GM12878 (cell line): ENCODE data around the gene MT1G. TPM values are rescaled to one million over a fixed set of nuclear protein-coding genes. Genes with fewer than 3 reads are reported as not detected.

Experiments
- CBX3 ChIP-seq: fragments of 200-600 bp; sonication (generic); IDR thresholded peaks from 2 replicates; pipeline ENCODE4 v1.6.1; 2016; ENCODE audit warnings: low read depth, borderline replicate concordance
- CEBPB ChIP-seq, 2 experiments: fragments of 150-350 bp in 1 of 2; IDR thresholded peaks; 2 replicates each; pipeline ENCODE4 v1.6.1; 2012 to 2014; ENCODE audit warnings: low read depth in 2 of 2, low read length in 2 of 2, borderline replicate concordance in 1 of 2, inconsistent platforms in 1 of 2
- CREB1 ChIP-seq: IDR thresholded peaks from 2 replicates; pipeline ENCODE4 v1.6.1; 2012; ENCODE audit warnings: low read depth, mild to moderate bottlenecking, inconsistent platforms
- EED ChIP-seq: sonication (generic); IDR thresholded peaks from 2 replicates; pipeline ENCODE4 v1.6.1; 2016; ENCODE audit warnings: antibody characterized with exemption, low read depth
- EGR1 ChIP-seq, 2 experiments: IDR thresholded peaks; 1 replicate in 1 of 2; 2 replicates in 1 of 2; pipeline ENCODE4 v1.6.1; 2011 to 2012; ENCODE audit warnings: low read depth in 2 of 2, low read length in 2 of 2, borderline replicate concordance in 1 of 2, mild to moderate bottlenecking in 1 of 2, moderate library complexity in 1 of 2
- HDAC6 ChIP-seq: fragments of 200-600 bp; sonication (generic); IDR thresholded peaks from one replicate; pipeline ENCODE4 v1.8.0; 2017; ENCODE audit warnings: antibody characterized with exemption; ENCODE audit not compliant: unreplicated experiment
- IKZF1 ChIP-seq: fragments of 450-650 bp; conservative IDR thresholded peaks from 2 replicates; pipeline ENCODE4 v1.6.1; 2017; ENCODE audit warnings: antibody characterized with exemption, mild to moderate bottlenecking
- MYB ChIP-seq: fragments of 150-350 bp; IDR thresholded peaks from 2 replicates; pipeline ENCODE4 v1.6.1; 2014; ENCODE audit warnings: mild to moderate bottlenecking, low read depth, low read length, borderline replicate concordance
- NBN ChIP-seq: fragments of 450-650 bp; IDR thresholded peaks from 2 replicates; pipeline ENCODE4 v1.6.1; 2016
- NFIC ChIP-seq: IDR thresholded peaks from 2 replicates; pipeline ENCODE4 v1.6.1; 2012; ENCODE audit warnings: low read depth, mild to moderate bottlenecking, inconsistent platforms, low read length, moderate library complexity
- NFYB ChIP-seq: IDR thresholded peaks from 2 replicates; pipeline ENCODE4 v1.6.1; 2011; ENCODE audit warnings: low read depth, mild to moderate bottlenecking, low read length, improper control_type of control experiment, moderate library complexity; ENCODE audit not compliant: insufficient read depth
- NR2C1 ChIP-seq: fragments of 450-650 bp; IDR thresholded peaks from 2 replicates; pipeline ENCODE4 v1.6.1; 2017; ENCODE audit warnings: antibody characterized with exemption, mild to moderate bottlenecking, moderate library complexity
- SIX5 ChIP-seq: IDR thresholded peaks from 2 replicates; pipeline ENCODE4 v1.6.1; 2011; ENCODE audit warnings: mild to moderate bottlenecking, low read depth, low read length, moderate library complexity; ENCODE audit not compliant: severe bottlenecking
- SMAD5 ChIP-seq: IDR thresholded peaks from 2 replicates; pipeline ENCODE4 v1.6.1; 2016; ENCODE audit warnings: antibody characterized with exemption, low read depth
- SMC3 ChIP-seq: IDR thresholded peaks from 2 replicates; pipeline ENCODE4 v1.6.1; 2011; ENCODE audit warnings: low read length, improper control_type of control experiment, borderline replicate concordance
- SPI1 ChIP-seq: IDR thresholded peaks from 2 replicates; pipeline ENCODE4 v1.6.1; 2011; ENCODE audit warnings: low read depth, mild to moderate bottlenecking, low read length, moderate library complexity, borderline replicate concordance; ENCODE audit not compliant: insufficient read depth
- TARDBP ChIP-seq: IDR thresholded peaks from 2 replicates; pipeline ENCODE4 v1.6.1; 2016; ENCODE audit warnings: borderline replicate concordance
- TBL1XR1 ChIP-seq: IDR thresholded peaks from 2 replicates; pipeline ENCODE4 v1.6.1; 2012; ENCODE audit warnings: low read depth, low read length, improper control_type of control experiment
- TCF12 ChIP-seq: IDR thresholded peaks from 2 replicates; pipeline ENCODE4 v1.6.1; 2011; ENCODE audit warnings: low read depth, mild to moderate bottlenecking, low read length
- TCF3 ChIP-seq: IDR thresholded peaks from 2 replicates; pipeline ENCODE4 v1.6.1; 2012; ENCODE audit warnings: low read depth, mild to moderate bottlenecking, low read length, borderline replicate concordance; ENCODE audit not compliant: insufficient read depth
- TCF7 ChIP-seq: IDR thresholded peaks from 2 replicates; pipeline ENCODE4 v1.6.1; 2014; ENCODE audit warnings: antibody characterized with exemption, borderline replicate concordance
- ZBED1 ChIP-seq: IDR thresholded peaks from 2 replicates; pipeline ENCODE4 v1.6.1; 2016; ENCODE audit warnings: borderline replicate concordance
- ZBTB4 ChIP-seq: fragments of 450-650 bp; formaldehyde crosslinking; IDR thresholded peaks from 2 replicates; pipeline ENCODE4 v1.4.0; 2022; ENCODE audit warnings: mild to moderate bottlenecking, moderate library complexity
- ZNF384 ChIP-seq: IDR thresholded peaks from 2 replicates; pipeline ENCODE4 v1.6.1; 2012; ENCODE audit warnings: low read depth, mild to moderate bottlenecking, low read length, improper control_type of control experiment, borderline replicate concordance
- polyA plus RNA-seq, 11 experiments: library from polyadenylated mRNA; depleted of rRNA in 4 of 11; unstranded in 6 of 11; stranded (reverse) in 5 of 11; fragments of >200 nt; fragmentation: Nextera tagmentation in 4 of 11; fragmentation: Illumina TruSeq in 1 of 11; extraction: Ambion mirVana in 4 of 11; extraction: Trizol in 1 of 11; gene quantifications; 1 replicate in 1 of 11; 2 replicates in 10 of 11; pipeline versions ENCODE4 v1.2.1 to v1.2.3, GENCODE V29; 2011 to 2016; ENCODE audit warnings: inconsistent platforms in 2 of 11, missing spikeins in 2 of 11, low read depth in 1 of 11
- total RNA-seq, 4 experiments: library from RNA; depleted of rRNA in 3 of 4; stranded (reverse); fragments of >200 nt in 3 of 4; fragmentation: Illumina TruSeq in 1 of 4; extraction: Trizol in 1 of 4; gene quantifications; 2 replicates each; pipeline versions ENCODE4 v1.2.1 to v1.2.3, GENCODE V29; 2013 to 2021
- TF ChIP-seq, protein P1 (sequence below): fragments of 450-650 bp; IDR thresholded peaks from 2 replicates; pipeline ENCODE4 v1.6.1; 2017; ENCODE audit warnings: low read depth, mild to moderate bottlenecking, moderate library complexity
- TF ChIP-seq, protein P2 (sequence below): fragments of 150-350 bp; IDR thresholded peaks from 2 replicates; pipeline ENCODE4 v1.6.1; 2014; ENCODE audit warnings: mild to moderate bottlenecking, low read depth, low read length

MT1G gene
- total and polyA plus RNA-seq, 10 of the 15 experiments (the other 5 are each of a cell fraction or from before 2014, with no cell fraction given): 1.2 to 9.1 (median 4.6) TPM

DNA sequence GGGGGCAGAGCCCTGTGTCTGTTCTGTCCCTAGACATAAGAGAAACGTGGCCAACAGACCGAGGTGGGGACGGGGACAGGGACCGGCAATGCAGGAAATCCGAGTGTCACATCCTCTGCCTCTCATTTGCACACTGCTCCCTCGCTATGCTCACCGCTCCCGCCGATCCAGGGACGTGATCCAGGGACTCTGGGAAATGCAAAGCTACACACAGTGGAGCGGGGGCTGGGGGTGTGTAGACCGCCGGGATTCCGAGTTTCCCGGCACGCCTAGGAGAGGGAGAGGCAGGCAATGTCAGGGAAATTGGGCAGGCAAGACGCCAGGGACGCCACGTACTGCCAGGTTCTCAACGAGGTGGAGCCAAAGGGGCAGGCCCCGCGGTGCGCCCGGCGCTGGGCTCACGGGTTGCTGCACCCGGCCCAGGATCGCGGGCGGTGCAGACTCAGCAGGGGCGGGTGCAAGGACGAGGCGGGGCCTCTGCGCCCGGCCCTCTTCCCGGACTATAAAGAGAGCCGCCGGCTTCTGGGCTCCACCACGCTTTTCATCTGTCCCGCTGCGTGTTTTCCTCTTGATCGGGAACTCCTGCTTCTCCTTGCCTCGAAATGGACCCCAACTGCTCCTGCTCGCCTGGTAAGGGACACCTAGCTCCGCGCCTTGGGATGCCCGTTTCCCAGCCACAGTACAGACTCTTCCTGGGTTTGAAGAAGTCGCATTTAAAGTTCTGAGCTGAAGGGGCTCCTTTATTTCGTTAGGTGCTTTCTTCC, 14.3 kb upstream of the MT1G start, which contains the start of gene MT1X (continued):
- TF ChIP-seq SIX5 (no peak), SPI1 (no peak), NR2C1 (no peak), CEBPB (IDR thresholded peaks at IDR 0.05; ENCODE audit: borderline replicate concordance in 1 of 2, low read depth in 2 of 2, low read length in 2 of 2) (no peak), TCF12 (peak; percentile 20; the same call in 1 of the 2 replicates), TARDBP (no peak), ZNF384 (no peak), ZBTB4 (CRISPR knock-in tag) (no peak), NBN (0 out of 2 replicates have a peak, but pooled peaks have one; percentile 60), ZBED1 (no peak), NFYB (no peak), TCF7 (no peak), IKZF1 (peak; percentile 77; the same call in 1 of the 2 replicates), EGR1 (IDR thresholded peaks at IDR 0.05; ENCODE audit: borderline replicate concordance in 1 of 2, low read depth in 2 of 2, low read length in 2 of 2) (no peak), SMAD5 (no peak), MYB (no peak), NFIC (no peak), HDAC6 (no peak), SMC3 (no peak), TBL1XR1 (no peak), CREB1 (no peak; the same call in 1 of the 2 replicates), TCF3 (no peak), CBX3 (no peak), EED (no peak)
- TF ChIP-seq, protein P1, sequence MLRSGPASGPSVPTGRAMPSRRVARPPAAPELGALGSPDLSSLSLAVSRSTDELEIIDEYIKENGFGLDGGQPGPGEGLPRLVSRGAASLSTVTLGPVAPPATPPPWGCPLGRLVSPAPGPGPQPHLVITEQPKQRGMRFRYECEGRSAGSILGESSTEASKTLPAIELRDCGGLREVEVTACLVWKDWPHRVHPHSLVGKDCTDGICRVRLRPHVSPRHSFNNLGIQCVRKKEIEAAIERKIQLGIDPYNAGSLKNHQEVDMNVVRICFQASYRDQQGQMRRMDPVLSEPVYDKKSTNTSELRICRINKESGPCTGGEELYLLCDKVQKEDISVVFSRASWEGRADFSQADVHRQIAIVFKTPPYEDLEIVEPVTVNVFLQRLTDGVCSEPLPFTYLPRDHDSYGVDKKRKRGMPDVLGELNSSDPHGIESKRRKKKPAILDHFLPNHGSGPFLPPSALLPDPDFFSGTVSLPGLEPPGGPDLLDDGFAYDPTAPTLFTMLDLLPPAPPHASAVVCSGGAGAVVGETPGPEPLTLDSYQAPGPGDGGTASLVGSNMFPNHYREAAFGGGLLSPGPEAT: no peak
- TF ChIP-seq, protein P2, sequence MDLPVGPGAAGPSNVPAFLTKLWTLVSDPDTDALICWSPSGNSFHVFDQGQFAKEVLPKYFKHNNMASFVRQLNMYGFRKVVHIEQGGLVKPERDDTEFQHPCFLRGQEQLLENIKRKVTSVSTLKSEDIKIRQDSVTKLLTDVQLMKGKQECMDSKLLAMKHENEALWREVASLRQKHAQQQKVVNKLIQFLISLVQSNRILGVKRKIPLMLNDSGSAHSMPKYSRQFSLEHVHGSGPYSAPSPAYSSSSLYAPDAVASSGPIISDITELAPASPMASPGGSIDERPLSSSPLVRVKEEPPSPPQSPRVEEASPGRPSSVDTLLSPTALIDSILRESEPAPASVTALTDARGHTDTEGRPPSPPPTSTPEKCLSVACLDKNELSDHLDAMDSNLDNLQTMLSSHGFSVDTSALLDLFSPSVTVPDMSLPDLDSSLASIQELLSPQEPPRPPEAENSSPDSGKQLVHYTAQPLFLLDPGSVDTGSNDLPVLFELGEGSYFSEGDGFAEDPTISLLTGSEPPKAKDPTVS: no peak
